Activated CD8-positive, alpha-beta T cell treated with anti-CD3 and anti-CD28 coated beads for 36 hours (primary cell): ENCODE results near the gene SIK2. TPM values are rescaled to one million over a fixed set of nuclear protein-coding genes. Genes with fewer than 3 reads are reported as not detected.

Experiments
- ATAC-seq: fragments of 200-7000 bp; cut with Tn5 transposase; one replicate; pipeline ENCODE4 v1.10.0; 2021; ENCODE audit warnings: mild to moderate bottlenecking, moderate library complexity
- CTCF ChIA-PET: fragments of 350-600 bp; sonication (Branson Sonifier 250); formaldehyde crosslinking; loops from one replicate; lab custom pipeline; 2021; ENCODE audit warnings: antibody characterized with exemption; lab: Charles Lee
- POLR2A ChIA-PET: fragments of 350-600 bp; sonication (Branson Sonifier 250); formaldehyde crosslinking; loops from one replicate; lab custom pipeline; 2021; ENCODE audit warnings: antibody characterized with exemption; lab: Charles Lee
- DNase-seq: peaks from one replicate; pipeline ENCODE4 v3.0.0-alpha.2; 2020
- H3K27ac Mint-ChIP-seq: one replicate; pipeline ENCODE4 v1.8.0; 2021; ENCODE audit warnings: mild to moderate bottlenecking, mixed read lengths
- H3K27me3 Mint-ChIP-seq: one replicate; pipeline ENCODE4 v1.8.0; 2021; ENCODE audit warnings: mixed read lengths
- H3K36me3 Mint-ChIP-seq: one replicate; pipeline ENCODE4 v1.8.0; 2021; ENCODE audit warnings: low read depth, mixed read lengths
- H3K4me1 Mint-ChIP-seq: one replicate; pipeline ENCODE4 v1.8.0; 2021; ENCODE audit warnings: low read depth, mixed read lengths
- H3K4me3 Mint-ChIP-seq: one replicate; pipeline ENCODE4 v1.8.0; 2021; ENCODE audit warnings: mild to moderate bottlenecking, moderate library complexity, mixed read lengths
- H3K9me3 Mint-ChIP-seq: one replicate; pipeline ENCODE4 v1.8.0; 2021; ENCODE audit warnings: mixed read lengths
- CTCF ChIP-seq: fragments of 200-600 bp; IDR thresholded peaks from one replicate; pipeline ENCODE4 v1.8.0; 2022; ENCODE audit warnings: antibody characterized with exemption, mild to moderate bottlenecking
- intact Hi-C: fragments of 100-400 bp; cut with micrococcal nuclease; formaldehyde crosslinking; loops from one replicate; pipeline ENCODE4 v1.10.0; 2022
- total RNA-seq, 2 experiments: library from RNA; stranded (reverse); gene quantifications; one replicate each; pipeline ENCODE4 v1.2.3, GENCODE V29; 2021

Gene SIK2
- total RNA-seq, 2 experiments from 2014 or later, result 7.4 to 8.0 TPM

GRCh38 chr11:111660822-111661221 lies 58.6 kb downstream of the SIK2 start:
- H3K4me1 Mint-ChIP-seq, result peaks cover 2% of the 10 kb centered on the region
- ChIA-PET POLR2A (no interaction called here), CTCF (no interaction called here)
- H3K27ac Mint-ChIP-seq, result no peak overlapping the region
- no peaks in the 10 kb centered on the region for H3K9me3 Mint-ChIP-seq
- intact Hi-C loops, result no loop called here
- no peaks in the 10 kb centered on the region for H3K27me3 Mint-ChIP-seq
- no peak overlapping the region for H3K4me3 Mint-ChIP-seq
- TF ChIP-seq CTCF, result no peak
- H3K36me3 Mint-ChIP-seq, result peaks cover 4% of the 10 kb centered on the region
- no peak for DNase-seq
- no peak for ATAC-seq

- H3K27me3 Mint-ChIP-seq, result no peaks in the 10 kb centered on the region
- CTCF ChIA-PET, result no interaction called here
- intact Hi-C loops, result no loop called here
- no peak for TF ChIP-seq CTCF
- H3K4me3 Mint-ChIP-seq, result no peak overlapping the region
- DNase-seq, result no peak
- H3K27ac Mint-ChIP-seq, result no peak overlapping the region
- H3K4me1 Mint-ChIP-seq, result peaks cover 4% of the 10 kb centered on the region
- POLR2A ChIA-PET, result no interaction called here
- no peak for ATAC-seq
- H3K9me3 Mint-ChIP-seq, result no peaks in the 10 kb centered on the region
- peaks cover 4% of the 10 kb centered on the region for H3K36me3 Mint-ChIP-seq
Measured at GRCh38 chr11:111663820-111664219, 61.6 kb downstream of the SIK2 start.

- TF ChIP-seq CTCF, result no peak
- peaks cover 6% of the 10 kb centered on the region for H3K36me3 Mint-ChIP-seq
- H3K4me3 Mint-ChIP-seq, result no peak overlapping the region
- H3K27me3 Mint-ChIP-seq, result no peaks in the 10 kb centered on the region
- H3K9me3 Mint-ChIP-seq, result no peaks in the 10 kb centered on the region
- H3K4me1 Mint-ChIP-seq, result peaks cover 4% of the 10 kb centered on the region
- ChIA-PET POLR2A (no interaction called here), CTCF (no interaction called here)
- DNase-seq (peak; percentile 12), ATAC-seq (no peak)
- no peak overlapping the region for H3K27ac Mint-ChIP-seq
- intact Hi-C loops, result no loop called here
Measured at GRCh38 chr11:111665777-111666176, 63.5 kb downstream of the SIK2 start.

GRCh38 chr11:111668980-111669379 lies 66.7 kb downstream of the SIK2 start:
- H3K4me1 Mint-ChIP-seq, result peaks cover 10% of the 10 kb centered on the region
- no peaks in the 10 kb centered on the region for H3K9me3 Mint-ChIP-seq
- no peak for TF ChIP-seq CTCF
- H3K27me3 Mint-ChIP-seq, result no peaks in the 10 kb centered on the region
- no peak overlapping the region for H3K4me3 Mint-ChIP-seq
- ATAC-seq (no peak), DNase-seq (no peak)
- ChIA-PET CTCF (interaction anchor here (1.6 kb wide), 1 partner anchor 12 kb away, joined by 6 read pairs; no protein-coding TSS in a partner anchor), POLR2A (no interaction called here)
- H3K36me3 Mint-ChIP-seq, result peaks cover 14% of the 10 kb centered on the region
- H3K27ac Mint-ChIP-seq, result no peak overlapping the region
- intact Hi-C loops, result no loop called here

- Mint-ChIP-seq H3K27ac (no peak overlapping the region), H3K9me3 (no peaks in the 10 kb centered on the region), H3K4me3 (no peak overlapping the region), H3K27me3 (no peaks in the 10 kb centered on the region), H3K36me3 (peaks cover 26% of the 10 kb centered on the region), H3K4me1 (peaks cover 9% of the 10 kb centered on the region)
- no peak for DNase-seq
- intact Hi-C loops, result no loop called here
- ChIA-PET POLR2A (no interaction called here), CTCF (interaction anchor here (2.4 kb wide), 1 partner anchor 106 kb away, joined by 8 read pairs; no protein-coding TSS in a partner anchor)
- no peak for TF ChIP-seq CTCF
- no peak for ATAC-seq
Measured at GRCh38 chr11:111671383-111671782, 69.1 kb downstream of the SIK2 start.
